GM12878 (cell line): ENCODE results near the gene VCL. TPM values are rescaled to one million over a fixed set of nuclear protein-coding genes. Genes with fewer than 3 reads are reported as not detected.

ENCODE experiments used
- ATAC-seq: fragments of 200-7000 bp; cut with Tn5 transposase; 3 replicates; pipeline ENCODE4 v1.9.1; 2020; ENCODE audit warnings: mild to moderate bottlenecking, moderate library complexity
- BruUV-seq: library from RNA; stranded (reverse); fragments of 400-500 nt; replicated peaks from 2 replicates; lab custom pipeline; 2021; lab: Mats Ljungman, UMichigan
- CTCF ChIA-PET: fragments of 300-600 bp; sonication (Branson Sonifier 250); formaldehyde crosslinking; extraction: SDS; loops from one replicate; lab custom pipeline; 2021; ENCODE audit warnings: inconsistent platforms; lab: Yijun Ruan, JAX
- POLR2A ChIA-PET: fragments of 350-600 bp; formaldehyde crosslinking; extraction: SDS; loops from one replicate; lab custom pipeline; 2021; ENCODE audit warnings: inconsistent platforms; lab: Charles Lee
- RAD21 ChIA-PET: fragments of 300-600 bp; sonication (Branson Sonifier 250); formaldehyde crosslinking; loops from one replicate; lab custom pipeline; 2023; ENCODE audit warnings: antibody characterized with exemption; ENCODE audit not compliant: unreplicated experiment; lab: Charles Lee
- SMC1A ChIA-PET: fragments of 300-600 bp; sonication (Branson Sonifier 250); formaldehyde crosslinking; loops from one replicate; lab custom pipeline; 2023; ENCODE audit not compliant: unreplicated experiment, uncharacterized antibody; lab: Charles Lee
- DNase-seq: peaks from one replicate; pipeline ENCODE4 v3.0.0-alpha.2; 2011; ENCODE audit warnings: low read depth, low spot score
- FAIRE-seq: peaks from 3 replicates; lab custom pipeline; 2011; peaks lifted over from hg19 to GRCh38; lab: Jason Lieb, UNC
- H2AFZ ChIP-seq: 2 replicates; pipeline ENCODE4 v1.6.0; 2011; ENCODE audit warnings: low read depth, low read length, control low read depth; ENCODE audit not compliant: control insufficient read depth
- H3K27ac ChIP-seq: 2 replicates; pipeline ENCODE4 v1.5.1; 2011; ENCODE audit warnings: control low read depth; ENCODE audit not compliant: control insufficient read depth, insufficient read depth
- H3K27me3 ChIP-seq, 2 experiments: replicated peaks in 1 of 2; 2 replicates each; pipeline versions ENCODE4 v1.6.0 to v1.6.1; 2011; ENCODE audit warnings: low read length in 1 of 2; ENCODE audit not compliant: control insufficient read depth in 2 of 2, insufficient read depth in 2 of 2
- H3K36me3 ChIP-seq, 2 experiments: 2 replicates each; pipeline ENCODE4 v1.5.1; 2011; ENCODE audit warnings: low read length in 1 of 2; ENCODE audit not compliant: control insufficient read depth in 2 of 2, insufficient read depth in 2 of 2
- H3K4me1 ChIP-seq: 2 replicates; pipeline ENCODE4 v1.6.1; 2011; ENCODE audit warnings: mild to moderate bottlenecking, low read length, moderate library complexity, mixed read lengths; ENCODE audit not compliant: control insufficient read depth, insufficient read depth
- H3K4me2 ChIP-seq: 2 replicates; pipeline ENCODE4 v1.6.0; 2011; ENCODE audit warnings: control low read depth; ENCODE audit not compliant: control insufficient read depth, insufficient read depth
- H3K4me3 ChIP-seq: fragments of 200-600 bp; sonication (generic); 2 replicates; pipeline ENCODE4 v1.5.1; 2016
- H3K79me2 ChIP-seq: 2 replicates; pipeline ENCODE4 v1.6.0; 2011; ENCODE audit warnings: low read length; ENCODE audit not compliant: control insufficient read depth, insufficient read depth
- H3K9ac ChIP-seq: 2 replicates; pipeline ENCODE4 v1.8.0; 2011; ENCODE audit warnings: low read length, control low read depth, mixed read lengths; ENCODE audit not compliant: control insufficient read depth, insufficient read depth
- H3K9me3 ChIP-seq: replicated peaks from 3 replicates; pipeline ENCODE4 v1.5.1; 2011; ENCODE audit warnings: mild to moderate bottlenecking, low read length; ENCODE audit not compliant: control insufficient read depth, insufficient read depth
- H4K20me1 ChIP-seq: 2 replicates; pipeline ENCODE4 v1.6.0; 2011; ENCODE audit not compliant: control insufficient read depth, insufficient read depth
- BRCA1 ChIP-seq: IDR thresholded peaks from 2 replicates; pipeline ENCODE4 v1.6.1; 2011; ENCODE audit warnings: low read depth, low read length, improper control_type of control experiment
- IKZF2 ChIP-seq, 2 experiments: fragments of 450-650 bp; IDR thresholded peaks; 2 replicates each; pipeline ENCODE4 v1.6.1; 2017; ENCODE audit warnings: mild to moderate bottlenecking in 2 of 2, moderate library complexity in 2 of 2
- JUNB ChIP-seq: IDR thresholded peaks from 2 replicates; pipeline ENCODE4 v1.6.1; 2016; ENCODE audit warnings: antibody characterized with exemption, mild to moderate bottlenecking
- MXI1 ChIP-seq: fragments of 150-350 bp; IDR thresholded peaks from 2 replicates; pipeline ENCODE4 v1.6.1; 2011; ENCODE audit warnings: low read depth, mild to moderate bottlenecking, inconsistent platforms, low read length, improper control_type of control experiment
- MYC ChIP-seq: IDR thresholded peaks from 2 replicates; pipeline ENCODE4 v1.6.1; 2011; ENCODE audit warnings: mild to moderate bottlenecking, low read length, moderate library complexity, inconsistent platforms; ENCODE audit not compliant: insufficient read depth, insufficient replicate concordance, insufficient read length, severe bottlenecking
- NFYA ChIP-seq: IDR thresholded peaks from 2 replicates; pipeline ENCODE4 v1.6.1; 2011; ENCODE audit warnings: low read depth, mild to moderate bottlenecking, low read length, improper control_type of control experiment, borderline replicate concordance
- NR2C1 ChIP-seq: fragments of 450-650 bp; IDR thresholded peaks from 2 replicates; pipeline ENCODE4 v1.6.1; 2017; ENCODE audit warnings: antibody characterized with exemption, mild to moderate bottlenecking, moderate library complexity
- NR2C2 ChIP-seq: IDR thresholded peaks from 2 replicates; pipeline ENCODE4 v1.6.1; 2011; ENCODE audit warnings: borderline replicate concordance, low read depth; ENCODE audit not compliant: control insufficient read depth, insufficient read length
- RFX5 ChIP-seq: IDR thresholded peaks from 2 replicates; pipeline ENCODE4 v1.6.1; 2011; ENCODE audit warnings: low read depth, low read length, improper control_type of control experiment
- SP1 ChIP-seq: IDR thresholded peaks from one replicate; pipeline ENCODE4 v1.6.1; 2011; ENCODE audit warnings: low read depth, low read length
- SUPT20H ChIP-seq: IDR thresholded peaks from 2 replicates; pipeline ENCODE4 v1.6.1; 2011; ENCODE audit warnings: low read depth, mild to moderate bottlenecking, low read length, moderate library complexity, borderline replicate concordance; ENCODE audit not compliant: control insufficient read depth
- TCF12 ChIP-seq: IDR thresholded peaks from 2 replicates; pipeline ENCODE4 v1.6.1; 2011; ENCODE audit warnings: low read depth, mild to moderate bottlenecking, low read length
- ZBTB4 ChIP-seq: fragments of 450-650 bp; formaldehyde crosslinking; IDR thresholded peaks from 2 replicates; pipeline ENCODE4 v1.4.0; 2022; ENCODE audit warnings: mild to moderate bottlenecking, moderate library complexity
- WGBS: methylation state at CpG from one replicate; pipeline ENCODE4 v1.1.6; 2016; ENCODE audit warnings: low lambda C conversion rate; ENCODE audit not compliant: insufficient replicate concordance, insufficient coverage; ENCODE audit errors: missing lambda C conversion rate; 5-methylcytosine and 5-hydroxymethylcytosine counted together
- in situ Hi-C: fragments of 300-500 bp; cut with MboI; formaldehyde crosslinking; loops from 9 replicates; pipeline ENCODE4 v1.14.3; 2018; ENCODE audit warnings: mixed read lengths
- intact Hi-C: fragments of 100-400 bp; cut with micrococcal nuclease; formaldehyde crosslinking; loops from one replicate; pipeline ENCODE4 v1.14.2; 2022; ENCODE audit not compliant: unreplicated experiment
- polyA plus RNA-seq, 11 experiments: library from polyadenylated mRNA; depleted of rRNA in 4 of 11; unstranded in 6 of 11; stranded (reverse) in 5 of 11; fragments of >200 nt; fragmentation: Nextera tagmentation in 4 of 11; fragmentation: Illumina TruSeq in 1 of 11; extraction: Ambion mirVana in 4 of 11; extraction: Trizol in 1 of 11; gene quantifications; 1 replicate in 1 of 11; 2 replicates in 10 of 11; pipeline versions ENCODE4 v1.2.1 to v1.2.3, GENCODE V29; 2011 to 2016; ENCODE audit warnings: inconsistent platforms in 2 of 11, missing spikeins in 2 of 11, low read depth in 1 of 11
- total RNA-seq, 4 experiments: library from RNA; depleted of rRNA in 3 of 4; stranded (reverse); fragments of >200 nt in 3 of 4; fragmentation: Illumina TruSeq in 1 of 4; extraction: Trizol in 1 of 4; gene quantifications; 2 replicates each; pipeline versions ENCODE4 v1.2.1 to v1.2.3, GENCODE V29; 2013 to 2021

Gene VCL
- total and polyA plus RNA-seq, 10 of the 15 experiments (the other 5 are each of a cell fraction or from before 2014, with no cell fraction given): 6.7 to 54.6 (median 24.3) TPM

- no peak for TF ChIP-seq MXI1
- no peak for TF ChIP-seq NR2C1
- TF ChIP-seq NFYA: no peak
- no peak for TF ChIP-seq JUNB
These were observed 136.3 kb downstream of the VCL start (continued) for GRCh38 chr10:74133923-74134820.

GRCh38 chr10:74135452-74135851 lies 137.5 kb downstream of the VCL start:
- TF ChIP-seq JUNB: no peak
- no peak for TF ChIP-seq RFX5
- no peak for TF ChIP-seq MYC
- TF ChIP-seq IKZF2 (IDR thresholded peaks at IDR 0.05): no peak
- TF ChIP-seq SUPT20H: no peak
- TF ChIP-seq NR2C2: no peak
- TF ChIP-seq BRCA1: no peak
- TF ChIP-seq SP1: no peak
- no peak for TF ChIP-seq TCF12
- no peak for TF ChIP-seq ZBTB4 (CRISPR knock-in tag)
- H3K27me3 ChIP-seq: no peaks in the 10 kb centered on the region
- in situ Hi-C loops: no loop called here
- H3K9me3 ChIP-seq: no peaks in the 10 kb centered on the region; the same call in 2 of the 3 replicates
- no TSS peak for BruUV-seq
- no peak overlapping the region for H3K9ac ChIP-seq
- H3K79me2 ChIP-seq: no peaks in the 10 kb centered on the region
- no peak for DNase-seq
- H3K4me2 ChIP-seq: no peak overlapping the region
- no peak for ATAC-seq
- 93% methylated on average over 3 of the region's 3 CpGs for WGBS
- H3K4me1 ChIP-seq: no peaks in the 10 kb centered on the region
- no peak for FAIRE-seq
- H4K20me1 ChIP-seq: no peaks in the 10 kb centered on the region
- ChIA-PET POLR2A (no interaction called here), RAD21 (interaction anchor here (0.8 to 1.6 kb wide), 2 partner anchors 10 to 15 kb away, joined by 3 to 5 read pairs; partner anchors contain the start of genes ADK and AP3M1), CTCF (interaction anchor here (0.8 to 4.5 kb wide), 4 partner anchors 10 to 99 kb away, joined by 3 to 18 read pairs (median 5); no protein-coding TSS in a partner anchor), SMC1A (interaction anchor here (0.7 to 1.5 kb wide), 6 partner anchors 10 to 100 kb away, joined by 3 to 7 read pairs (median 3); no protein-coding TSS in a partner anchor)
- peaks cover 2 to 20% of the 10 kb centered on the region in 2 experiments; a peak in 3 of 4 replicates for H3K36me3 ChIP-seq
- intact Hi-C loops: no loop called here
- H3K27ac ChIP-seq: no peak overlapping the region
- no peak overlapping the region for H2AFZ ChIP-seq
- no peak overlapping the region for H3K4me3 ChIP-seq
